HG03342 (cell line): ENCODE measurements around the gene DAP3.
"Not testable (repeated sequence)": the region's sequence is repeated elsewhere in the genome, so short reads cannot be mapped to it uniquely, and the experiment has no call there.

Experiments
- ATAC-seq: cut with Tn5 transposase; IDR thresholded peaks from one replicate; pipeline ENCODE4 v1.9.1; 2021; ENCODE audit warnings: mild to moderate bottlenecking, moderate library complexity; ENCODE audit not compliant: unreplicated experiment

Gene DAP3

DNA sequence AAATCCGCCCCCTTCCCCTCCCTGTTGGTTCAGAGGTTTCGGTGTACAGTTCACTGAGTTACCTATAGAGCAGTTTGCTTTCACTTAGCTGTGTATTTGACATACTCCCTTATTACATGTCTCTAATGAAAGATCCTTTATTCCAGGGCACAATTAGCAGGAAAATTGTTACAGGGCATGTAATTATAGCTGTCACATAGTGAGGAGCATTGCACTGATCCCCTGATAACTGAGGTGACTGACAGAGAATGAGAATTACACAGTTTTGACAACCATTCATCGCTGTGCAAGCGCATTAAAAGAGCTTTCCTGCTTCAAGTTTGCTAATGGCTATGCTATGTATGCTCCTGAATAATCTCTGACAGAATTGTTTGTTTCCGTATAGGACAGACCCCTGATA, 26.9 kb downstream of the DAP3 start:
- ATAC-seq, result no peak

DNA sequence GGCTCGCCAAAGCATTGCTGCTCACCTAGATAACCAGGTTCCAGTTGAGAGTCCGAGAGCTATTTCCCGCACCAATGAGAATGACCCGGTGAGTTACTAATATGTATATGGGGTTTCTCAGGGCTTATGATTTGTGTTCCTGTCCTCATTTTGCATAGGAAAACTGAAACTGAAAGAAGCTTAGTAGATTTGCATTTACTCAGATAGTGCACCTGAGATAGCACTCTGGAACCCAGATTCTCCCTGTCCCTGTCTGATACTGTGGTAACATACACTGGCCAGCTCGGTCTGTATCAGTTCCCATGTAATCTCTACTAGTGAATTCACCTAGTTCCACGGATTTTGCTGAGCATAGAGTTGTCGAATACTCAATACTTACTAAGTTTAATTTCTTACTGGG, 28.1 kb downstream of the DAP3 start:
- ATAC-seq, result peak; percentile 53

DNA sequence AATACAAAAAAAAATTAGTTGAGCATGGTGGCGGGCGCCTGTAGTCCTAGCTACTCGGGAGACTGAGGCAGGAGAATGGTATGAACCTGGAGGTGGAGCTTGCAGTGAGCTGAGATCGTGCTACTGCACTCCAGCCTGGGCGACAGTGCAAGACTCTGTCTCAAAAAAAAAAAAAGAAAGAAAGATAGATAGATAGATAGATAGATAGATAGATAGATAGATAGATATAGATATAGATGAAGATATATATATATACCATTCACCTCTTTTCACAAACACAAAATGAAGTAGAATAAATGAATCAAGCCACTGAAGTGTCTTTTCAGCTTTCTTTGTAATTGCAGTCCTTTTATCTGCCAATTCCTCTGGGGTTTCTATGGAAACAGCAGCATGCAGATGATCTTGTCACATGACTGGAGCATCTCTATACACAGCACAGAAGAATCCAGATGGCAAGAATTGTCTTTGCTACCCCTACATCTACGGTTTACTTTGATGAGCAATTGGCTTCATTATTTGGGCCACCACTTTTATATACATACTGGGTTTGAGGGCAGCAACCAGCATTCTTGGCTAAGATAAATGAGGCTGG, 29.7 kb downstream of the DAP3 start:
- ATAC-seq, result not testable (repeated sequence)

DNA sequence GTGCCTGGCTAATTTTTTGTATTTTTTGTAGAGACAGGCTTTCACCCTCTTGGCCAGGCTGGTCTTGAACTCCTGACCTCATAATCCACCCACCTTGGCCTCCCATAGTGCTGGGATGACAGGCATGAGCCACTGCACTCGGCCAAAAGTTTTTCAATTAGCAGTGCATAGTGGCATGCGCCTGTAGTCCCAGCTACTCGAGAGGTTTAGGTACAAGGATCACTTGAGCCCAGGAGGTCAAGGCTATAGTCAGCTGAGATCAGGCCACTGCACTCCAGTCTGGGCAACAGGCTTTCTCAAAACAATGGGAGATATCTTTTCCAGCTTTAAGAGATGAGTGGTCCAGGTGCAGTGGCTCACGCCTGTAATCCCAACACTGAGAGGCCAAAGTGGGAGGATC, 30.8 kb downstream of the DAP3 start:
- ATAC-seq, result no peak

DNA sequence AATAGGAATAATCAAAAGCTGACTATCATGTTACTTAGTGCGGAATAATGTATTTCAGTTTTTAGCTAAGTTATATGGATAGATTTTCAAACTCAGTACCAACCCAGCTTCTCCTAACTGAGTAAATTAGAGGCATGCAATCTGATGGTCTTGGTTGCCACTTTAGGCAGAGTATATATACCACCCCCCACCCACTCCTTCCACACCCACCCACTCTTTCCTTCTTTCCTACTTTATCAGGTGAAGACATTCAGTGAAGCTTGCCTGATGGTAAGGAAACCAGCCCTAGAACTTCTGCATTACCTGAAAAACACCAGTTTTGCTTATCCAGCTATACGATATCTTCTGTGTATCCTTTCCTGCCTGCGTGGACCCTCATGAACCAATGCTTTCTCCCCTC, 36.3 kb downstream of the DAP3 start:
- no peak for ATAC-seq

DNA sequence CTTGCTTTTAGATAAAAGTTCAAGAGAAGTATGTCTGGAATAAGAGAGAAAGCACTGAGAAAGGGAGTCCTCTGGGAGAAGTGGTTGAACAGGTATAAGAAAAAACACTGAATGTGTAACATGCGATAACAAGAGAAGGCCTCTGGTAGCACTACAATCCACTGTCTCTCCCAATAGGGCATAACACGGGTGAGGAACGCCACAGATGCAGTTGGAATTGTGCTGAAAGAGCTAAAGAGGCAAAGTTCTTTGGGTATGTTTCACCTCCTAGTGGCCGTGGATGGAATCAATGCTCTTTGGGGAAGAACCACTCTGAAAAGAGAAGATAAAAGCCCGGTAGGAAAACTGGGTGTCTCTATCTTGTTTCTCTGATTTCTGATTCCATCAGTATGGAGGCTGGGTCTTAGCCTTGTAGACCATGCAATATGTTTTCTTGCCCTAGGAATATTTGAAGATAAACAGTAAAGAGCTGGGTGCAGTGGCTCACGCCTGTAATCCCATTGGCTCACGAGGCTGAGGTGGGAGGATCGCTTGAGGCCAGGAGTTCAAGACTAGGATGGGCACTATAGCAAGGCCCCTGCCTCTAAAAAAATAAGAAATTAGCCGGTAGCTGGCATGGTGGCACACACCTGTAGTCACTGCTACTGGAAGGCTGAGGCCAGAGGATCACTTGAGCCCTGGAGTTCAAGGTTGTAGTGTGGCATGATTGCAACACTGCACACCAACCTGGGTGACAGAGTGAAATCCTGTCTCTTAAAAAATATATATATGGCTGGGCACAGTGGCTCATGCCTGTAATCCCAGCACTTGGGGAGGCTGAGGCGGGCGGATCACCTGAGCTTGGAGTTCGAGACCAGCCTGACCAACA, 40.4 kb downstream of the DAP3 start:
- no peak for ATAC-seq

DNA sequence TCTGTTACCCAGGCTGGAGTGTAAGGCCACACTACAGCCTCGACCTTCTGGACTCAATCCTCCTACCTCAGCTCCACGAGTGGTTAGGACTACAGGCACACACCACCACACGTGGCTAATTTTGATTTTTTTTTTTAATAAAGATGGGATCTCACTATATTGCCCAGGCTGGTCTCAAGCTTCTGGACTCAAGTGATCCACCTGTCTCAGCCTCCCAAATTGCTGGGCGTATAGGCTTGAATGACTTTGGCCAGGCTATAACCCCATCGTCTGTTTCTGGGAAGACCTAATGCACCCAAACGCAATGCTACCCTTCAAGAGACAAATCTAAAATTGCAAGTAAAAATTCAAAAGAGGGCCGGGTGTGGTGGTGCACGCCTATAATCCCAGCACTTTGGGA, 52.1 kb downstream of the DAP3 start:
- ATAC-seq, result no peak

DNA sequence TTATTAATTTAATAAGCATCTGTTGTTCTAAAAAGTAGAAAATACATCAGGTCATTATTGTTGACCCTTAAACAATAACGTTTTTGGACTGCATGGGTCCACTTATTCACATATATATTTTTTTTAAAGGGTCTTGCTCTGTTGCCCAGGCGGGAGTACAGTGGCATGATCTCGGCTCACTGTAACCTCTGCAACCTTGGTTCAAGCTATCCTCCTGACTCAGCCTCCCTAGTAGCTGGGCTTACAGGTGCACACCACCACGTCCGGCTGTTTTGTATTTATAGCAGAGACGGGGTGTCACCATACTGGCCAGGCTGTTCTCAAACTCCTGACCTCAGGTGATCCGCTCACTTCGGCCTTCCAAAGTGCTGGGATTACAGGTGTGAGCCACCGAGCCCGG, 53.0 kb downstream of the DAP3 start:
- no peak for ATAC-seq

DNA sequence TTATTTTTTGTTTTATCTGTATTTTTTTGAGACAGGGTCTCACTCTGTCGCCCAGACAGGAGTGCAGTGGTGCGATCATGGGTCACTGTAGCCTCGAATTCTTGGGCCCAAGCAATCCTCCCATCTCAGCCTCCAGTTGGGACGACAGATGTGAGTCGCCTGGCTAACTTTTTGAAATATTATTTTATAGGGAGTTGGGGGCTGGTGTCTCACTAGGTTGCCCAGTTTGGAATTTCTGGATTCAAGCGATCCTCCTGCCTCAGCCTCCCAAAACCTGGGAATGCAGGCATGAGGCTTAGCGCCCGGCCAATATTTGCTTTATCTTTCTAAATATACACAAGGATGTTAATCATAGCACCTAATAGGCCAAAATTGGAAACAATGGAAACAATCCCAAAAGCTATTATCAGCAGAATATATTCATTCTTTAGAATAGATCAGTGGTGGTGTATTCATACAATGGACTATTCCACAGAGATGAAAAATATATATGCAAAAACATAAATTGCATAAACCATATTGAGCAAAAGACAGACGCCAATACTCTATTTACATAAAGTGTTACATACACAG, 55.9 kb downstream of the DAP3 start:
- no peak for ATAC-seq

DNA sequence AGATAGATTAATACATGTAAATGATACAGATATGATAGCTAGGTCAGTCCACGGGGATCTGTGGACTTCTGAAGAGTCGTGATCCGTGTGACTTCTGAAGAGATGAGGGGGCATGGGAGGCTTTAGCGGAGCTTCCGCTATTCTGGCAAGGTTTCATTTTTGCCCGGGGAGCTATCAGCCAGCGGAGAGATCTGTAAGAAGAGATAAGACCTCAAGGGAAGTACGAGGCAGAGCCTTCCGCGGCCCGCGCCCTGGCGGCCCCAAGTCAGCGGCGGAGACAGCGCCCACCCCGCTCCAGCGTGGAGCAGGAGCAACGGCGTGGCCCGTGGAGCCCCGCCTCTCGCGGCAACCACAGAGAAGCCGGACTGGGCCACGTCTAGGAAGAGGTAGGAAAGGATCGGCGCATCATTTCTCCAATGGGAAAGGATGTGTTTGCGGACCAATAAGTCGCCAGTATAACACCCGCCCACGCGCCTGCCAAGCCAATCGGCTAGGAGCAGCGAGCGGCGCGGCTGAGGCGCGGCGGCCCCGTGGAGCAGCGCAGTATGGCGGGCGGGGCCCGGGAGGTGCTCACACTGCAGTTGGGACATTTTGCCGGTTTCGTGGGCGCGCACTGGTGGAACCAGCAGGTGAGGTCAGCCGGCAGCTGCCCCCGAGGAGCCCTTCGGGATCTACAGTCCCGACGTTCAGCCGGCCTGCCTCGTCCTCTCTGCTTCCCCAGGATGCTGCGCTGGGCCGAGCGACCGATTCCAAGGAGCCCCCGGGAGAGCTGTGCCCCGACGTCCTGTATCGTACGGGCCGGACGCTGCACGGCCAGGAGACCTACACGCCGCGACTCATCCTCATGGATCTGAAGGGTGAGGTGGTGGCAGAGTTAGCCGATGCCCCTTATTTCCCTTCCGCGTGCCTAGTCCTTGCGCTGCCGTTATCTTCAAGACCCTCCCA, 56.7 kb downstream of the DAP3 start:
- peak; percentile 85 for ATAC-seq

DNA sequence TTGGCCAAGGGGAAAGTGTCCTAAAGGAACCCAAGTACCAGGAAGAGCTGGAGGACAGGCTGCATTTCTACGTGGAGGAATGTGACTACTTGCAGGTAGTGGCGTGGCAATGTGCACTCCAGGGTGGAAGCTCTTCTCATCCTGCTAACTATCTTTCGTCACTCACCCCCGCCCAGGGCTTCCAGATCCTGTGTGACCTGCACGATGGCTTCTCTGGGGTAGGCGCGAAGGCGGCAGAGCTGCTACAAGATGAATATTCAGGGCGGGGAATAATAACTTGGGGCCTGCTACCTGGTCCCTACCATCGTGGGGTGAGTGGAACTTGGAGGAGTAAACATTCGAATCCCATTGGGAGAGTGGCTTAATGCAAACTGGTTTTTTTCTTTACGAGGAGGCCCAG, 58.7 kb downstream of the DAP3 start:
- ATAC-seq, result not testable (repeated sequence)

DNA sequence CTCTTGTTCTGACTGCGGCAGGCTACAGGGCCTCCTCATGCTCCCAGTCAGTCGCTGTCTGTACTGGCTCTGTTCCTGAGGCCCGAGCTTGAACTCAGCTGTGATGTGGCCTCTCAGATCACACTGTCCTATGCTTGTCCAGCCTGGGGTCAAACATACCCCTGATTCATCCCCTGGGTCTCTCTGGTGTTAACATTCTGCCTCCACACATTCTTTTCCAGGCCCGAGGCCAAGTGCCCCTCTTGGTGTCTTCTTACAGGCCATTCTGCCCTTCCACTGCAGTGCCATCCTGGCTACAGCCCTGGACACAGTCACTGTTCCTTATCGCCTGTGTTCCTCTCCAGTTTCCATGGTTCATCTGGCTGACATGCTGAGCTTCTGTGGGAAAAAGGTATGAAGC, 59.2 kb downstream of the DAP3 start:
- not testable (repeated sequence) for ATAC-seq

DNA sequence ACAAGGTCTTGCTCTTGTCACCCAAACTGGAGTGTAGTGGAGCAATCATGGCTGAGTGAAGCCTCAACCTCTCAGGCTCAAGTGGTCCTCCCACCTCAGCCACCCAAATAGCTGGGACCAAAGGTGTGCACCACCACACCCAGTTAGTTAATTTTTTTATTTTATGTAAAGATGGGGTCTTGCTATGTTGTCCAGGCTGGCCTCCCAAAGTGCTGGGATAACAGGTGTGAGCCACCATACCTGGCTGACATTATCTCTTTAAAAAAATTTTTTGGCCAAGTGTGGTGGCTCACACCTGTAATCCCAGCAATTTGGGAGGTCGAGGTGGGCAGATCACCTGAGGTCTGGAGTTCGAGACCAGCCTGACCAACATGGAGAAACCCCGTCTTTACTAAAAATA, 70.1 kb downstream of the DAP3 start:
- ATAC-seq, result not testable (repeated sequence)

DNA sequence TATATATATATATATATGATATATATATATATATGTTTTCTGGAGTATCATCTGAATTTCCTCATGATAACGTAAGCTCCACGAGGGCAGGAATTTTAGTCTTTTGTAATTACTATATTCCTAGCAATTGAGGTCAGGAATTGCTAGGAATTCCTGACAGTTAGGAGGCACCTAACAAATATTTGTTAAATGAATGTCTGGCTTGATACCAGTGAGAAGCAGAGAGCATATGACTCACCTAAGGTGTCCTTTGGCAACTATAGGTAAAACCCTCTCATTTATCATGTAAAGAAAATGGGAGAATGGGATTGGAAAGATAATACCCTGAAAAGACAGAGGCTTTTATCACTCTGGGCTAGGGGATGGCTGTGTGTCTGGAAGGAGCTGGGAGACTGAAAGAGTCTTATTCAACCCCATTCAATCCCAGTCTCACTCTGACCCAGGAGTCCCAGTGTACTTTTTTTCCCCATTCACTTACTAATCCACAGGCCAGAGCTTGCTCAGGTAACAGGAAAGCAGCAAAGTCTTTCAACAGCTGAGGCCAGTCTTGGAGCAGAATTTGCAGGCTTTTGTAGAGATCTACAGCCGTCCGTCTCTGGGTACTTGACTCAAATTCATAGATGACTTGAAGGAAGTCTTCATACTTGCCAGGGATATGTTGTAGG, 71.2 kb downstream of the DAP3 start:
- no peak for ATAC-seq

DNA sequence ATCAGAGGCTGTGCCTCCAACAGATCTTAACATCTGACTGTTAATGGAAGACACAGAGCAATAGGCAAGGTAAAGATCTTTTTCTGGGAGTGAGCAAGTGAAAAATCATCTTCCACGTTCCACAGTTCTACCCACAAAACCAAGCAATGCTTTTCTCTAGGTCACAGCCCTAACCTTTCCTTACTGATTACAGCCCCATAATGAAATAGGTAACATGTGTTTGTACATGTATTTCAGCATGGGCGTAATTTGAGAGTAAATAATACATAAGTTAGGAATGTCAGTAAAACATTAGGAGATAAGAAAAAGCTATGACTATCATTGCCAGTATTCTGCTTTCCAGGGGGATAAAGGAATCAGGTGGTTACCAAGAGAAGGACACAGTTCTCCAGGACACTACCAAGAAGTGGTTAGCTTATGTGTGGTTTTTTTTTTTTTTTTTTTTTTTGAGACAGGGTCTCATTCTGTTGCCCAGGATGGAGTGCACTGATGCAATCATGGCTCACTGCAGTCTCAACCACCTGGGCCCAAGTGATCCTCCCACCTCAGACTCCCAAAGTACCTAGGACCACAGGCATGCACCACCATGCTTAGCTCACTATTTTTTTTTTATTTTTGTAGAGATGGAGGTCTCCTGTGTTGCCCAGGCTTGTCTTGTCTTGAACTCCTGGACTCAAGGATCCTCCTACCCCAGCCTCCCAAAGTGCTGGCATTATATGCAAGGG, 72.0 kb downstream of the DAP3 start:
- ATAC-seq, result no peak

DNA sequence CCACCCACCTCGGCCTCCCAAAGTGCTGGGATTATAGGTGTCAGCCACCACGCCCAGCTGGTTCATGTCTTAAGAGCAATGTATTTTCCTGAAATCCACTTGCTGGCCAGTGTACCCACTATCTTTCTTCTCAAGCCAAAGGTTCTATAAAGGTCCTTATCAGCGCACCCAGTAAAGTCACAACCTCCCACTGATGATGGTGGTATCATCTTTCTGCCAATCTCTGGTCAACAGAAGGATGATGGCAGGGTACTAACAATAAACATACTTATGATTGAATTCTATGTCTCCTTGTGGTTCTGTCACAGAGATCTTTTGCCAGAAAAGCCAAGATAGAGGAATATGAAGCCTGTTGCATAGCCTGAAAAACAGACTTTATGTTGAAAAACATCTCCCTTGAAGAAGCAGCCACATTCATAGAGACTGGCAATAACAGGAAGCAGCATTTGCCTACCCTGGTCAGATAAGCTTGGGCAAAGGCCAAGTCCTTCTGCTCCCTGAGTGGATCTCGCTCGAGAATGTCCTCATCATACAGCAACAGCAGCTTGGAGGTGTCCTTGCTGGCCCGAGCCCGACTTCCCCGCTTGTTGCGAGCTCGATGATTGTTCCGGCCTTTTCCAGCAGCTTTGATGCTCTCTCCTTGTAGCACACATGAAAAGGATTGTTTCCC, 73.0 kb downstream of the DAP3 start:
- ATAC-seq, result no peak

DNA sequence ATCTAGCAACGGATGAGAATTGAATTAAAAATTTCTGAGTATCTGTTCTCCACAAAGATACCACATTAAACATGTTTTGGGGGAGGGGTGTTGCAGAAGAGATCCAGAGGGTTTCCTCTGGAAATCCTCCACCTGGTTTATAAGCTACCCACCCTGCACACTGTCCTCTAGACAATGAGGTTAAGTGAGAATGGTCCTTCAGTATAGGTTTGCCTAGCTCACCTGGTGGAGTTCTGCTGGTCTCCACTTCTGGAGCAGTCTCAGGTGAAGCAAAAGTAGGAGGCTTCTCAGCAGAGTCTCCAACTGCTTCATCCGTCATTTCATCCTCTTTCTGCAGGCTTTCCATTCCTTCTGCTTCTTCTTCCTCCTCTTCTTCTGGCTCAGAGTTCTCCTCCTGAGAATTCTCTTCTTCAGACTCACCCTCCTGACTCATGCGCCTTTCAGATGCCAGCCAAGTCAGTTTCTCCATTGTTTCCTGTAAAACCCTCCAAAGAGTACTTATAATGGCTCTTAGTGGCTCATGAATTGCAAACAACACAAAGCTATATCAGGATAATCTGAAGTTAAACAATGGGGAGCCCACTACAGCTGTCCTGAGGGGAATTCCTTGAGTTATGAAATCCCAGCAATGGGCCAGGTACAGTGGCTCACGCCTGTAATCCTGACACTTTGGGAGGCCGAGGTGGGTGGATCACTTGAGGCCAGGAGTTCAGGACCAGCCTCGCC, 74.4 kb downstream of the DAP3 start:
- not testable (repeated sequence) for ATAC-seq

DNA sequence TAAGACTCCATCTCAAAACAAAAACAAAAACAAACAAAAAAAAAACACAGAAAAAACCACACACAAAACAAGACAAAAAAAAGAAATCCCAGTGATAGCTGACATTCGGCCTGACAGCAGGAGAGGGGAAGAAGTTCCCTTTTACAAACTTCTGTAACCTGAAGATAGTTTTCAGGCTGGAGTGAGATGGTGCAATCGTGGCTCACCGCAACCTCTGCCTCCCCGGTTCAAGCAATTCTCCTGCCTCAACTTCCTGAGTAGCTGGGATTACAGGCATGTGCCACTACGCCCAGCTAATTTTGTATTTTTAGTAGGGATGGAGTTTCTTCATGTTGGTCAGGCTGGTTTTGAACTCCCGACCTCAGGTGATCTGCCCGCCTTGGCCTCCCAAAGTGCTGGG, 75.1 kb downstream of the DAP3 start:
- not testable (repeated sequence) for ATAC-seq
